ENCODE measurements around the gene OR51B4. TPM values are rescaled to one million over a fixed set of nuclear protein-coding genes. Genes with fewer than 3 reads are reported as not detected.

Gene OR51B4
- polyA plus RNA-seq, 1 donor (not counting 4 experiments of a cell fraction or from before 2014, with no cell fraction given): not detected

DNA sequence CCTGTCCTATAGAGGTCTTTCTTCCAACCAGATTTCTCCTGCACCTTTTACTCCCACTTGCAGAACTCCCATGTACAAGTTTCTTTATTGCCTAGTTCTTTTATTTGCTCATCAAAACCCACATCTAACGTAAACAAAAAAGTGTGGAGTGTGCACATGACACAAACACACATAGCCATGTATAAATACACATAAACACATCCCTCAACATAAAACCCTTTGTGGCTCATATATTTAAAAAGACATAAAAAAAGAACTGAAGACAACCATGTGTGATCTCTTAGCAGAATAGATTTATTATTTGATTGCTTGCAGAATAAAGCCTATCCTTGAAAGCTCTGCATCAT is 48.9 kb downstream of the OR51B4 start:
- FAIRE-seq (no peak), DNase-seq (ENCODE audit: low read depth, low spot score) (no peak)
- no peak for TF ChIP-seq CTCF (optimal IDR thresholded peaks at IDR 0.05 in 1 of 3, IDR thresholded peaks at IDR 0.05 in 1 of 3, conservative IDR thresholded peaks at IDR 0.05 in 1 of 3; ENCODE audit: extremely low read depth in 1 of 3, insufficient read depth in 2 of 3, low read length in 3 of 3)
- TF ChIP-seq EZH2 (IDR thresholded peaks at IDR 0.05; ENCODE audit: low read length): no peak
- Histone ChIP-seq H3K36me3 (ENCODE audit: control insufficient read depth in 2 of 2, extremely low read depth in 1 of 2, insufficient read depth in 2 of 2, low read length in 2 of 2) (no peaks in the 10 kb centered on the region), H3K4me3 (ENCODE audit: control insufficient read depth in 2 of 3, extremely low read depth in 1 of 3, insufficient read depth in 2 of 3, low read depth in 1 of 3, low read length in 3 of 3) (no peak overlapping the region), H3K9ac (ENCODE audit: control insufficient read depth, extremely low read depth, insufficient read depth, low read length) (no peak overlapping the region), H3K79me2 (ENCODE audit: control insufficient read depth, insufficient read depth, low read length) (no peaks in the 10 kb centered on the region), H3K9me3 (ENCODE audit: control insufficient read depth, low read depth, low read length) (no peaks in the 10 kb centered on the region), H3K27ac (ENCODE audit: control insufficient read depth, insufficient read depth, low read length) (no peak overlapping the region), H3K27me3 (ENCODE audit: control insufficient read depth, extremely low read depth, insufficient read depth, low read length) (no peaks in the 10 kb centered on the region), H3K4me2 (ENCODE audit: control insufficient read depth, extremely low read depth, insufficient read depth, low read depth, low read length) (no peak overlapping the region), H3K4me1 (ENCODE audit: control insufficient read depth, extremely low read depth, insufficient read depth, low read length) (no peaks in the 10 kb centered on the region), H3K9me1 (ENCODE audit: control insufficient read depth, extremely low read depth, insufficient read depth, low read length) (no peaks in the 10 kb centered on the region), H2AFZ (ENCODE audit: control insufficient read depth, low read length) (no peak overlapping the region), H4K20me1 (ENCODE audit: control insufficient read depth, extremely low read depth, insufficient read depth, low read length) (no peaks in the 10 kb centered on the region)
- dilution Hi-C loops (cut with MboI; ENCODE audit: extremely low pct_ligation_motif_present, low sequenced_read_pairs): no loop called here

- Histone ChIP-seq H3K27me3 (ENCODE audit: control insufficient read depth, extremely low read depth, insufficient read depth, low read length) (no peaks in the 10 kb centered on the region), H3K4me3 (ENCODE audit: control insufficient read depth in 2 of 3, extremely low read depth in 1 of 3, insufficient read depth in 2 of 3, low read depth in 1 of 3, low read length in 3 of 3) (no peak overlapping the region), H3K9me1 (ENCODE audit: control insufficient read depth, extremely low read depth, insufficient read depth, low read length) (no peaks in the 10 kb centered on the region), H4K20me1 (ENCODE audit: control insufficient read depth, extremely low read depth, insufficient read depth, low read length) (no peaks in the 10 kb centered on the region), H3K9ac (ENCODE audit: control insufficient read depth, extremely low read depth, insufficient read depth, low read length) (no peak overlapping the region), H3K4me1 (ENCODE audit: control insufficient read depth, extremely low read depth, insufficient read depth, low read length) (no peaks in the 10 kb centered on the region), H3K27ac (ENCODE audit: control insufficient read depth, insufficient read depth, low read length) (no peak overlapping the region), H3K36me3 (ENCODE audit: control insufficient read depth in 2 of 2, extremely low read depth in 1 of 2, insufficient read depth in 2 of 2, low read length in 2 of 2) (no peaks in the 10 kb centered on the region), H3K4me2 (ENCODE audit: control insufficient read depth, extremely low read depth, insufficient read depth, low read depth, low read length) (no peak overlapping the region), H3K9me3 (ENCODE audit: control insufficient read depth, low read depth, low read length) (no peaks in the 10 kb centered on the region), H3K79me2 (ENCODE audit: control insufficient read depth, insufficient read depth, low read length) (no peaks in the 10 kb centered on the region), H2AFZ (ENCODE audit: control insufficient read depth, low read length) (no peak overlapping the region)
- TF ChIP-seq EZH2 (IDR thresholded peaks at IDR 0.05; ENCODE audit: low read length) (no peak), CTCF (optimal IDR thresholded peaks at IDR 0.05 in 1 of 3, IDR thresholded peaks at IDR 0.05 in 1 of 3, conservative IDR thresholded peaks at IDR 0.05 in 1 of 3; ENCODE audit: extremely low read depth in 1 of 3, insufficient read depth in 2 of 3, low read length in 3 of 3) (no peak)
- DNase-seq (ENCODE audit: low read depth, low spot score) (no peak), FAIRE-seq (no peak)
- dilution Hi-C loops (cut with MboI; ENCODE audit: extremely low pct_ligation_motif_present, low sequenced_read_pairs): no loop called here
Observed at GRCh38 chr11:5252192-5252918, 49.4 kb downstream of the OR51B4 start.
